ENCODE data around the gene CTSW. TPM values are rescaled to one million over a fixed set of nuclear protein-coding genes. Genes with fewer than 3 reads are reported as not detected.
A peak's percentile ranks its signal among the peaks of the same experiment; 100 is the strongest.

Gene CTSW
- total RNA-seq, 1 donor from 2014 or later, result 1.0 TPM

GRCh38 chr11:65903068-65903481, 23.4 kb downstream of the CTSW start:
- peaks cover 4 to 16% (median 13%) of the 10 kb centered on the region in 3 donors for H3K27me3 ChIP-seq (ENCODE audit: control insufficient read depth in 3 of 3, insufficient read depth in 3 of 3, low read length in 3 of 3)
- no peak overlapping the region for H3K4me3 ChIP-seq (ENCODE audit: low read length in 3 of 3)
- H3K9ac ChIP-seq (ENCODE audit: low read depth in 1 of 3, low read length in 3 of 3), result no peak overlapping the region
- H3K27ac ChIP-seq (ENCODE audit: low read depth, low read length), result no peak overlapping the region
- peaks cover 6 to 9% (median 9%) of the 10 kb centered on the region in 3 donors for H3K4me1 ChIP-seq (ENCODE audit: control insufficient read depth in 3 of 3, insufficient read depth in 3 of 3, low read length in 3 of 3)
- no peaks in the 10 kb centered on the region for H3K9me3 ChIP-seq (ENCODE audit: control insufficient read depth in 3 of 3, low read length in 3 of 3)
- no peaks in the 10 kb centered on the region for H3K36me3 ChIP-seq (ENCODE audit: control insufficient read depth in 3 of 3, insufficient read depth in 3 of 3, low read length in 3 of 3)

GRCh38 chr11:65903715-65904114, 24.1 kb downstream of the CTSW start:
- Histone ChIP-seq H3K4me1 (ENCODE audit: control insufficient read depth in 3 of 3, insufficient read depth in 3 of 3, low read length in 3 of 3) (peaks cover 6 to 9% (median 9%) of the 10 kb centered on the region in 3 donors), H3K4me3 (ENCODE audit: low read length in 3 of 3) (no peak overlapping the region), H3K27ac (ENCODE audit: low read depth, low read length) (no peak overlapping the region), H3K27me3 (ENCODE audit: control insufficient read depth in 3 of 3, insufficient read depth in 3 of 3, low read length in 3 of 3) (peaks cover 4 to 18% (median 10%) of the 10 kb centered on the region in 3 donors), H3K9ac (ENCODE audit: low read depth in 1 of 3, low read length in 3 of 3) (no peak overlapping the region), H3K36me3 (ENCODE audit: control insufficient read depth in 3 of 3, insufficient read depth in 3 of 3, low read length in 3 of 3) (no peaks in the 10 kb centered on the region), H3K9me3 (ENCODE audit: control insufficient read depth in 3 of 3, low read length in 3 of 3) (no peaks in the 10 kb centered on the region)

- Histone ChIP-seq H3K36me3 (ENCODE audit: control insufficient read depth in 3 of 3, insufficient read depth in 3 of 3, low read length in 3 of 3) (no peaks in the 10 kb centered on the region), H3K9me3 (ENCODE audit: control insufficient read depth in 3 of 3, low read length in 3 of 3) (no peaks in the 10 kb centered on the region), H3K4me3 (ENCODE audit: low read length in 3 of 3) (no peak overlapping the region), H3K4me1 (ENCODE audit: control insufficient read depth in 3 of 3, insufficient read depth in 3 of 3, low read length in 3 of 3) (peaks cover 3 to 7% (median 4%) of the 10 kb centered on the region in 3 donors), H3K27me3 (ENCODE audit: control insufficient read depth in 3 of 3, insufficient read depth in 3 of 3, low read length in 3 of 3) (peaks cover 0 to 15% (median 0%) of the 10 kb centered on the region in 3 donors), H3K27ac (ENCODE audit: low read depth, low read length) (no peak overlapping the region), H3K9ac (ENCODE audit: low read depth in 1 of 3, low read length in 3 of 3) (no peak overlapping the region)
These were observed 27.0 kb downstream of the CTSW start for GRCh38 chr11:65906602-65907001.

GRCh38 chr11:65907878-65908277, 28.2 kb downstream of the CTSW start:
- Histone ChIP-seq H3K4me3 (ENCODE audit: low read length in 3 of 3) (no peak overlapping the region), H3K4me1 (ENCODE audit: control insufficient read depth in 3 of 3, insufficient read depth in 3 of 3, low read length in 3 of 3) (peaks cover 12 to 20% (median 13%) of the 10 kb centered on the region in 3 donors), H3K27ac (ENCODE audit: low read depth, low read length) (no peak overlapping the region), H3K9ac (ENCODE audit: low read depth in 1 of 3, low read length in 3 of 3) (no peak overlapping the region), H3K9me3 (ENCODE audit: control insufficient read depth in 3 of 3, low read length in 3 of 3) (no peaks in the 10 kb centered on the region), H3K36me3 (ENCODE audit: control insufficient read depth in 3 of 3, insufficient read depth in 3 of 3, low read length in 3 of 3) (no peaks in the 10 kb centered on the region), H3K27me3 (ENCODE audit: control insufficient read depth in 3 of 3, insufficient read depth in 3 of 3, low read length in 3 of 3) (peaks cover 0 to 18% (median 0%) of the 10 kb centered on the region in 3 donors)

- H3K9ac ChIP-seq (ENCODE audit: low read depth in 1 of 3, low read length in 3 of 3), result peak overlapping the region in 2 of 3 donors; percentile 12 to 40
- H3K27ac ChIP-seq (ENCODE audit: low read depth, low read length), result peak overlapping the region; percentile 25
- no peaks in the 10 kb centered on the region for H3K9me3 ChIP-seq (ENCODE audit: control insufficient read depth in 3 of 3, low read length in 3 of 3)
- no peak overlapping the region for H3K4me3 ChIP-seq (ENCODE audit: low read length in 3 of 3)
- H3K27me3 ChIP-seq (ENCODE audit: control insufficient read depth in 3 of 3, insufficient read depth in 3 of 3, low read length in 3 of 3), result peaks cover 0 to 18% (median 0%) of the 10 kb centered on the region in 3 donors
- peaks cover 0 to 2% (median 1%) of the 10 kb centered on the region in 3 donors for H3K36me3 ChIP-seq (ENCODE audit: control insufficient read depth in 3 of 3, insufficient read depth in 3 of 3, low read length in 3 of 3)
- H3K4me1 ChIP-seq (ENCODE audit: control insufficient read depth in 3 of 3, insufficient read depth in 3 of 3, low read length in 3 of 3), result peaks cover 35 to 51% (median 38%) of the 10 kb centered on the region in 3 donors
These were observed 32.3 kb downstream of the CTSW start for GRCh38 chr11:65911682-65912568.

- Histone ChIP-seq H3K9ac (ENCODE audit: low read depth in 1 of 3, low read length in 3 of 3) (no peak overlapping the region), H3K27me3 (ENCODE audit: control insufficient read depth in 3 of 3, insufficient read depth in 3 of 3, low read length in 3 of 3) (peaks cover 0 to 15% (median 0%) of the 10 kb centered on the region in 3 donors), H3K4me3 (ENCODE audit: low read length in 3 of 3) (no peak overlapping the region), H3K4me1 (ENCODE audit: control insufficient read depth in 3 of 3, insufficient read depth in 3 of 3, low read length in 3 of 3) (peaks cover 44 to 60% (median 47%) of the 10 kb centered on the region in 3 donors), H3K27ac (ENCODE audit: low read depth, low read length) (peak overlapping the region; percentile 34), H3K9me3 (ENCODE audit: control insufficient read depth in 3 of 3, low read length in 3 of 3) (no peaks in the 10 kb centered on the region), H3K36me3 (ENCODE audit: control insufficient read depth in 3 of 3, insufficient read depth in 3 of 3, low read length in 3 of 3) (peaks cover 0 to 8% (median 6%) of the 10 kb centered on the region in 3 donors)
These were observed 33.2 kb downstream of the CTSW start for GRCh38 chr11:65912845-65913244.

GRCh38 chr11:65915101-65915820, 35.6 kb downstream of the CTSW start:
- Histone ChIP-seq H3K9ac (ENCODE audit: low read depth in 1 of 3, low read length in 3 of 3) (peak overlapping the region; percentile 61 to 77 (median 72)), H3K27ac (ENCODE audit: low read depth, low read length) (peak overlapping the region; percentile 97), H3K27me3 (ENCODE audit: control insufficient read depth in 3 of 3, insufficient read depth in 3 of 3, low read length in 3 of 3) (peaks cover 0 to 8% (median 0%) of the 10 kb centered on the region in 3 donors), H3K9me3 (ENCODE audit: control insufficient read depth in 3 of 3, low read length in 3 of 3) (no peaks in the 10 kb centered on the region), H3K4me3 (ENCODE audit: low read length in 3 of 3) (peak overlapping the region; percentile 10 to 56 (median 56)), H3K4me1 (ENCODE audit: control insufficient read depth in 3 of 3, insufficient read depth in 3 of 3, low read length in 3 of 3) (peaks cover 54 to 73% (median 57%) of the 10 kb centered on the region in 3 donors), H3K36me3 (ENCODE audit: control insufficient read depth in 3 of 3, insufficient read depth in 3 of 3, low read length in 3 of 3) (peaks cover 0 to 10% (median 6%) of the 10 kb centered on the region in 3 donors)

GRCh38 chr11:65915821-65916251, 36.2 kb downstream of the CTSW start:
- H3K9me3 ChIP-seq (ENCODE audit: control insufficient read depth in 3 of 3, low read length in 3 of 3), result no peaks in the 10 kb centered on the region
- peak overlapping the region; percentile 38 to 56 (median 56) for H3K4me3 ChIP-seq (ENCODE audit: low read length in 3 of 3)
- H3K36me3 ChIP-seq (ENCODE audit: control insufficient read depth in 3 of 3, insufficient read depth in 3 of 3, low read length in 3 of 3), result peaks cover 3 to 15% (median 9%) of the 10 kb centered on the region in 3 donors
- peak overlapping the region; percentile 61 to 77 (median 72) for H3K9ac ChIP-seq (ENCODE audit: low read depth in 1 of 3, low read length in 3 of 3)
- H3K27ac ChIP-seq (ENCODE audit: low read depth, low read length), result peak overlapping the region; percentile 97
- peaks cover 60 to 79% (median 63%) of the 10 kb centered on the region in 3 donors for H3K4me1 ChIP-seq (ENCODE audit: control insufficient read depth in 3 of 3, insufficient read depth in 3 of 3, low read length in 3 of 3)
- H3K27me3 ChIP-seq (ENCODE audit: control insufficient read depth in 3 of 3, insufficient read depth in 3 of 3, low read length in 3 of 3), result peaks cover 0 to 8% (median 0%) of the 10 kb centered on the region in 3 donors

- Histone ChIP-seq H3K4me3 (ENCODE audit: low read length in 3 of 3) (peak overlapping the region in 2 of 3 donors; percentile 42 to 56), H3K27ac (ENCODE audit: low read depth, low read length) (peak overlapping the region; percentile 97), H3K36me3 (ENCODE audit: control insufficient read depth in 3 of 3, insufficient read depth in 3 of 3, low read length in 3 of 3) (peaks cover 3 to 16% (median 9%) of the 10 kb centered on the region in 3 donors), H3K9me3 (ENCODE audit: control insufficient read depth in 3 of 3, low read length in 3 of 3) (no peaks in the 10 kb centered on the region), H3K9ac (ENCODE audit: low read depth in 1 of 3, low read length in 3 of 3) (peak overlapping the region; percentile 19 to 77 (median 72)), H3K27me3 (ENCODE audit: control insufficient read depth in 3 of 3, insufficient read depth in 3 of 3, low read length in 3 of 3) (peaks cover 0 to 5% (median 0%) of the 10 kb centered on the region in 3 donors), H3K4me1 (ENCODE audit: control insufficient read depth in 3 of 3, insufficient read depth in 3 of 3, low read length in 3 of 3) (peaks cover 61 to 75% (median 62%) of the 10 kb centered on the region in 3 donors)
These were observed 36.8 kb downstream of the CTSW start for GRCh38 chr11:65916391-65916790.
